H54 (cell line): ENCODE measurements around the gene MOB2.

Experiments
- DNase-seq: peaks from one replicate; pipeline ENCODE4 v3.0.0; 2011; ENCODE audit warnings: low spot score, mixed read lengths; ENCODE audit not compliant: insufficient read length
- FAIRE-seq: peaks from 3 replicates; lab custom pipeline; 2011; peaks lifted over from hg19 to GRCh38; lab: Jason Lieb, UNC
- POLR2A ChIP-seq: IDR thresholded peaks from 2 replicates; pipeline ENCODE4 v1.6.1; 2011; ENCODE audit warnings: low read depth, mild to moderate bottlenecking, low read length

The MOB2 gene

DNA sequence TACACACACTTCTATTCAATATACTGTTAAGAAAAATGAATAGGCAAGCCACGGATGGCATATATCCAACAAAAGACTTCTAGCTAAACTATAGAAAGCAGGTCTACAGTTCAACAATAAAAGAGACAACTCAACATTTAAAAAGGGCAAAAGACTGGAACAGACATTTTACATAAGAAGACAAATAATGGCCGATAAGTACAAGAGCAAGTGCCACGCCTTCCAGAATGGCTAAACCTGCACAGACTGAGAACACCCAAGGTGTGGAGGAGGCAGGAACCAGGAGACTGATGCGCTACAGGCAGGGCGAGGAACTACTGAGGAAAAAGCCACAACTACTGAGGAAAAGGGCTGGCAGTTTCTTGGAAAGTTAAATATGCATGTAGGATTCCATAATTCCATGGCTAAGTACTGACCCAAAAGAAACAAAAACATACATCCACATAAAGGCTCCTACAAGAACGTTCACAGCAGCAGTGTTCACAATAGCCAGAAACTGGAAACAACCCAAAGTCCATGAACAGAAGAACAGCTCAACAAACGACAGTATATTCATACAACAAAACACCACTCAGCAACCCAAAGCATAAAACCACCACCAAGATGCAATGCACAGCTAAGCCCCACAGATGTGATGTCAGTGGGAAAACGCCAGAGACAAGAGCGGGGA, 9.6 kb upstream of the MOB2 start:
- TF ChIP-seq POLR2A: no peak
- no peak for FAIRE-seq
- DNase-seq: no peak

- no peak for DNase-seq
- no peak for FAIRE-seq
- no peak for TF ChIP-seq POLR2A
Measured at GRCh38 chr11:1494650-1495049, 8.1 kb upstream of the MOB2 start.

DNA sequence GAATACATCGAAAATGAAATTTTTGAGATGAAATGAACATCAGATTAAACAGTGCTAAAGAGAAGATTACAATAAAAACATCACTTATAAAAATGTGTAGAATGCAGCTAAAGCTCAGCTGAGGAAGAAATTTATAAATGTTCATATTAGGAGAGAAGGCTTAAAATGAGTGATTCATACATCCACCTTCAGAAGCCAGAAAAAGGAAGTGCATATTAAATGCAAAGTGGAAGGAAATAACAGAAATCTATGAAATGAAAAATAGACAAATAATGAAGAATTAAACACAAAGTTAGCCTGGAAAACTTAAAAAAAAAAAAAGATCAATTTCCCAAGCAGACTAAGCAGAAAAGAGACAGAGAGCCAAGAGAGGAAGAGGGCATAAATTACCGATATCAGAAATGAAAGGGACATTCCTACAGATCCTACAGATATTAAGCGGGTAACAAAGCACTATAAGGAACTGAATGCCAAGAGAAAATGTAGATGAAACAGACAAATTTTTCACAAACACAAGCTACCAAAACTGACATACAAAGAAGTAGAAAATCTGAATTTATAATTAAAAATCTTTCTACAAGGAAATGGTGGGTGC, 7.2 kb upstream of the MOB2 start:
- no peak for DNase-seq
- TF ChIP-seq POLR2A: no peak
- no peak for FAIRE-seq

- DNase-seq (no peak), FAIRE-seq (no peak)
- no peak for TF ChIP-seq POLR2A
Measured at GRCh38 chr11:1491379-1491778, 4.8 kb upstream of the MOB2 start.

DNA sequence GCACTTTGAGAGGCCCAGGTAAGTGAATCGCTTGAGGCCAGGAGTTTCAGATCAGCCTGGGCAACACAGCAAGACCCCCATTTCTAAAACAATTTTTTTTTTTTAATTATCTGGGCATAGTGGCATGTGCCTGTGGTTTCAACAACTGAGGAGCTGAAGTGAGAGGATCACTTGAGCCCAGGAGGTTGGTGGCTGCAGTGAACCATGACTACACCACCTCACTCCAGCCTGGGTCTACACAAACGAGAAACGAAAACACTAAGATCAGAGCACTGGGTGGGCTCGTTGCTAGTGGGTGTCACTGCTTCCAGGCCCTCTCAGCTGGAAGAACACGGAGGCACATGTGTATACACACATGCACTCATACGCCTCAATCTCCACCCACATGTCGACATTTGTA, 4.1 kb upstream of the MOB2 start:
- DNase-seq (no peak), FAIRE-seq (no peak)
- TF ChIP-seq POLR2A: no peak

- DNase-seq (no peak), FAIRE-seq (no peak)
- TF ChIP-seq POLR2A: no peak
Measured at GRCh38 chr11:1488575-1489180, 2.1 kb upstream of the MOB2 start.

- no peak for TF ChIP-seq POLR2A
- DNase-seq: no peak
- FAIRE-seq: no peak
Measured at GRCh38 chr11:1487851-1488574, 1.4 kb upstream of the MOB2 start.

DNA sequence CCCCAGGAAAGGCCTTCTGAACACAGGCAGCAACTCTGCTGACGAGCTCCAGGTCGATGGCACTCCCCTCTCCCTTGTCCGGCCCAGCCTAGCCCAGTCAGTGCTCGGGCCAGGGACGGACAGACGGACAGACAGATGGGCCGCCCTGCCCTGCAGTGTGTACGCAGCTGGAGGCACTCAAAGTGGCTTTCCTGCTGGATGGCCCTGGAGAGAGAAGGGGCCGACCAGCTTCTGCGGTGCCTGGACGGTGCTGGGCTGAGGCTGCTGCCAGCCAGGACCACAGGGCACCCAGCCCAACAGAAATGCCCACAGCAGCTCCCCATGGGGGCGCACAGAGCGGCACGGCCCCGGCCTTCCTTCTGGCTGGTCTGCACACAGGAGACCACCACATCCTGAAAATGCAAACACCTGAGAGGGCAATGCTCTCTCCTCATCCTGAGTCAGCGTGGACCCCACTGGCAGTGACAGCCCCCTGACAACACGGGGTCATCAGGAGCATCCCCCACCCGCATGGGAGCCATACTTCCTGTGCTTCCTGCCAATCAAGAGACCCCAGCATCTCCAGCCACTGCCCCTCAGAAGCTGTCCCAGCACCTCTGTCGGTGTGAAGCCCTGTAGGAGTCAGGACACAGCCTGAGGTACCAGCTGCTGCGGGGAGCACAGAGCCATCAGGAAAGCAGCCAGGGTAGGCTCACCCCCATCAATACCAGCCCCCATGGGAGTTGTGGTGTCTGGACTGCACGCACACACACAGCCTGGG, 692 bp upstream of the MOB2 start:
- DNase-seq (no peak), FAIRE-seq (no peak)
- TF ChIP-seq POLR2A: no peak

- DNase-seq (no peak), FAIRE-seq (no peak)
- TF ChIP-seq POLR2A: no peak
Measured at GRCh38 chr11:1485504-1485885, 1.1 kb downstream of the MOB2 start.

GRCh38 chr11:1484695-1485503, 1.7 kb downstream of the MOB2 start:
- TF ChIP-seq POLR2A: no peak
- FAIRE-seq (no peak), DNase-seq (no peak)

DNA sequence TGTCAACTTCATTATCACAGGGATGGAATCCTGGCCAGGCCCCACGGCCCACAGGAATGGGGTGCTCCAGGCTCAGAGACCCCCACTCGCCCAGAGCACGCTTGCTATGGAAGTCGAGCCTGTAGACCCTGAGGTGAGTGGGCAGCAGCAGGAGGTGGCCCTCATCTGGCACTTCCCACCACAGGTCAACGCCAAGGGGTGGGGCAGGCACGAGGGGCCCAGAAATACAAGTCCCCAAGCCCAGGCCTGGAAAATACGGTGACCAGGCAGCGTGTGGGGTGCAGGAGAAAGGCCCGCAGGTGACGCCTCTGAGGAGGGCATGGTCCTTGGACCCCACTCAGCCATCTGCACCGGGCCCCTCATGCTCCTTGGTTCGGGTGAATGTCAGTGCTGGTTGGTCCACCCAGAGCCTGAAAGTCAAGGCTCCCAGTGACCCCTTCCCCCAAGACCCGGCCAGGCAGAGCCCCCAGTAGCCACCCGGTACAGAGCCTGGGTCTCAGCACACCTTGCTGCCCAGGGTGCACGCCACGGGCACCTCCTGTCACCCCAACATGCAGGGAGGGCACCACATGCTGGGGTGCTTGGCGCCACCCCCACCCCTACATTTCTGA, 2.4 kb downstream of the MOB2 start:
- no peak for TF ChIP-seq POLR2A
- DNase-seq (no peak), FAIRE-seq (no peak)

DNA sequence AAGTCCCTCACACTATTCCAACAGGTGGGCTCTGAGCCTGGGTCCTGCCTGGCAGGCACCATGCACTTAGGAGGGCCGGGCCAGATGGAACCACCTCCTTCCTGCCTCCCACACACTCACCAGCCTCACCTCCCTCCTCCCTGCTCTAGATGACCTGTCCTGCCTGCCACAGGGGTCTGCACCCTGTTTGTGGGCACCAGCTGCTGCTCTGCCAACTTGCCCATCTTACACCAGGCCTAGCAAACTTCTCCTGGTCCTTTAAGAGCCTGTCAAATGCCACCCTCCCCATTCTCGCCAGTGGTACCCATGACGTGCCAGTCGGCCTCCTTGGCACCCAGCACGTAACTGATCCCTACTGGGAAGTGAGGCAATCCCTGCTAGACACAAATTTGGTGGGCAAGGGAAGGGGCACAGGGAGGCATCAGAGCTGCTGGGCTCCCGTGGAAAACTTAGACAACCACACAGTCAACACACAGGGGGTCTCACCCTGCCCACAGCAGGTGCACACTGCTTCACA, 3.1 kb downstream of the MOB2 start:
- FAIRE-seq (no peak), DNase-seq (no peak)
- TF ChIP-seq POLR2A: no peak
